ENCODE data around the gene DMGDH.

The DMGDH gene

DNA sequence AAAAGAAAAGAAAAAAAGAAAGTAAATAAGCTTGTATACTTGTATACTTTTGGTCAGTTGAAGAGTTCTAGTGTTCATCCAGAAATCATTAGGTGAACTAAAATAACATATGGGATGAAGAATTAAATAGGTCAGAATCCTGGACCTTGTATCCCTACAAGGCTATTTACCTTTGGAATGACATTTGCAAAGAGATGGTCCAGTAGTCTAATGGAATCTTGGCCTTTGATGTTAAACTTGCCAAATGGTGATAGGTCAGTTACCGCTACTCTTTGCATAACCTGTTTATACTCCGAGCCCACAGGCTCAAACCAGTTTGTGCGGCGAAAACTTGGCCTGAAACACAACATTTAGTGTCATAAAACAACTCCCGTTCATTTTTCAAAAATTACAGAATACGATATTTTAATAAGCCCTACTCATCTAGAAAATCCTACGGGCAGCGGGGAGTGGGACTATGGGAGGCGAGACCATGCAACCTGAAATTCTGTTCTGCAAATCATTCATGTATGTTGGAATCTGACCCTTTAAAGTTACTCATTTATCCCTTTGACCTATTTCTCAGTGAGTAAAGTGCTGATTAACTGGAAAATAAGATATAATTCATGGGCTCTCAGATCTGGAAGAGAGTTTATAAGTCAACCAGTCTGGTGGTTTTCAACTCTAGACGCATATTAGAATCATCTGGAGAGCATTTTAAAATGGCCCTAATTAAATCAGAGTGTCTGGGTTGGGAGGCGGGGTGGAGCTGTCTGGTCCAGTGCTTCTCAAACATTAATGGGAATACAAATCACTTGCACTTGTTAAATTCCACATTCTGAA lies 38.6 kb downstream of the DMGDH start:
- no peak overlapping the region for H3K27ac ChIP-seq

DNA sequence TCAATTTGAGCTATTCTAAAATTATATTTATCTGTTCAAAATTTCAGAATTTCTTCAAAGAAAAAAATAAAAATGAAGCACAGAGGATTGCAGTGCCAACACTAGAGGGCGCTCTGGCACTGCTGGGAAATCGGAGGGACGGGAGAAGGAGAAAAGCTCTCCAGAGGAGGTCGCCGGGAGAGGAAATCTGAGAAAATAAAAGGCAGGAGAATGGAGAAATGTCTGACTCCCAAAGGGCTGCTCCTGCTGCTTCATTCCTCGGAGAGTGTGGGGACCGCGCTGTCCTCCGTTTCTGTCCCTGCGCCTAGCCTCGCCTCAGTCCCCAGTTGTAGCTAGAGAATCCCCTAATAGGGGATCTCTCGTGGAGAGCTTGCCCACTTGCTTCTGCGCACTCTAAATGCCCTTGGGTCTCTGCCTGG lies 44.4 kb downstream of the DMGDH start:
- H3K27ac ChIP-seq: no peak overlapping the region
- TF ChIP-seq, protein P1, sequence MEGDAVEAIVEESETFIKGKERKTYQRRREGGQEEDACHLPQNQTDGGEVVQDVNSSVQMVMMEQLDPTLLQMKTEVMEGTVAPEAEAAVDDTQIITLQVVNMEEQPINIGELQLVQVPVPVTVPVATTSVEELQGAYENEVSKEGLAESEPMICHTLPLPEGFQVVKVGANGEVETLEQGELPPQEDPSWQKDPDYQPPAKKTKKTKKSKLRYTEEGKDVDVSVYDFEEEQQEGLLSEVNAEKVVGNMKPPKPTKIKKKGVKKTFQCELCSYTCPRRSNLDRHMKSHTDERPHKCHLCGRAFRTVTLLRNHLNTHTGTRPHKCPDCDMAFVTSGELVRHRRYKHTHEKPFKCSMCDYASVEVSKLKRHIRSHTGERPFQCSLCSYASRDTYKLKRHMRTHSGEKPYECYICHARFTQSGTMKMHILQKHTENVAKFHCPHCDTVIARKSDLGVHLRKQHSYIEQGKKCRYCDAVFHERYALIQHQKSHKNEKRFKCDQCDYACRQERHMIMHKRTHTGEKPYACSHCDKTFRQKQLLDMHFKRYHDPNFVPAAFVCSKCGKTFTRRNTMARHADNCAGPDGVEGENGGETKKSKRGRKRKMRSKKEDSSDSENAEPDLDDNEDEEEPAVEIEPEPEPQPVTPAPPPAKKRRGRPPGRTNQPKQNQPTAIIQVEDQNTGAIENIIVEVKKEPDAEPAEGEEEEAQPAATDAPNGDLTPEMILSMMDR (IDR thresholded peaks at IDR 0.05): peak; percentile 99
- TF ChIP-seq ZFX (IDR thresholded peaks at IDR 0.05; ENCODE audit: borderline replicate concordance): no peak

More for the DNA sequence above, 38.6 kb downstream of the DMGDH start:
- TF ChIP-seq, protein P1 (IDR thresholded peaks at IDR 0.05): no peak
- TF ChIP-seq ZFX (IDR thresholded peaks at IDR 0.05; ENCODE audit: borderline replicate concordance): no peak

DNA sequence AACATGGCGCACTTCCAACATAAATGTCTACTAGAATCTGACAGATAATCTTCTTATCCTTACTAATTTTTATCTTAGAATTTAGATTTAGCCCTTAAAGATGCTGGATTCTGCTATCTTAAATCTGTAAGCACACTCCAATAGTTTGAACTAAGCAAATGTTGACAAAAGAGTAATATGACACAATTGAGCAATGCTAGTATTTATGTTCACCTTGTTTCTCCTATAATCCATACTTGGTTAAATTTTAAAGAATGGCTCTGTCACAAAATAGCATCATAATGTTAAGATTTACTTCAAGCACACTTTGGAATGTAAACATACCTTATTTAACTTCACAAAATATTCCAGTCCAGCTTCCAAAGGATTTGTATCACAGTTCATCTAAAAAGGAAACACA lies 45.5 kb downstream of the DMGDH start:
- H3K27ac ChIP-seq: no peak overlapping the region
- TF ChIP-seq ZFX (IDR thresholded peaks at IDR 0.05; ENCODE audit: borderline replicate concordance): no peak
- TF ChIP-seq, protein P1 (IDR thresholded peaks at IDR 0.05): no peak

DNA sequence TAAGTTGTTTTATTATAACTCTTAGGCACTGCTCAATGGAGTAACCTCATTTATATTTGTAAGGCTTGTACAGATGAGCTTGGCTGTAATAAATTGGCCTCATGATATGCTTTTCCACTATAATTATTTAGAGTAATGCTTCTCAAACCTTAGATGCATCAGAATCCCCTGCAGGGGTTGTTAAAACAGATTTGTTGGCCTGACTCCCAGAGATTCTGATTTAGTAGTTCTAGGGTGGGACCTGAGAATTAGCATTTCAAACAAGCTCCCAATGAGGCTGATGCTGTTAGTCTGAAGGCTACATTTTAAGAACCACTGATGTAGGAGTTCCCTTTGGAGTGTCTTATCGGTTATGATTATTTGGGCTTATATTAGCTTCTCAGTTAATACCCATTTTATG lies 46.1 kb downstream of the DMGDH start:
- no peak overlapping the region for H3K27ac ChIP-seq
- TF ChIP-seq ZFX (IDR thresholded peaks at IDR 0.05; ENCODE audit: borderline replicate concordance): no peak
- TF ChIP-seq, protein P1 (IDR thresholded peaks at IDR 0.05): no peak

DNA sequence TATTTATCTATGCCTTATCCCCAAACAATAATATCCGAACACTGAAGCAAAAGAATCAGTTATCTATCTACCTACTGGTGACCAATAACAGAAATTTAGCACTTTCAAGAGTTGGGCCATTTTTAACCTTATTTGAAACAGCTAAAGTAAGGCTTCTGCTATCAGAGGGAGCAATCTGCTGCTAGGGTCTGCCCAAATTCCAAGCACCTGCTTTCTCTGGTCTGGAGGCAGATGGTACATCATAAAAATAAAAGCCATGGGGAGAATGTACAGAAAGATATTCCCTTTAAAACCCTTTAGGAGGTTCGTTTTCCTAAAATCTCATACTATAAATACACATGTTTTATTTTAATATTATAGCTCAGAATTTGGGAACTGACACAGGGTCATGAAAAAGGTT lies 46.7 kb downstream of the DMGDH start:
- H3K27ac ChIP-seq: no peak overlapping the region
- no peak for TF ChIP-seq ZFX (IDR thresholded peaks at IDR 0.05; ENCODE audit: borderline replicate concordance)
- TF ChIP-seq, protein P1 (IDR thresholded peaks at IDR 0.05): no peak

DNA sequence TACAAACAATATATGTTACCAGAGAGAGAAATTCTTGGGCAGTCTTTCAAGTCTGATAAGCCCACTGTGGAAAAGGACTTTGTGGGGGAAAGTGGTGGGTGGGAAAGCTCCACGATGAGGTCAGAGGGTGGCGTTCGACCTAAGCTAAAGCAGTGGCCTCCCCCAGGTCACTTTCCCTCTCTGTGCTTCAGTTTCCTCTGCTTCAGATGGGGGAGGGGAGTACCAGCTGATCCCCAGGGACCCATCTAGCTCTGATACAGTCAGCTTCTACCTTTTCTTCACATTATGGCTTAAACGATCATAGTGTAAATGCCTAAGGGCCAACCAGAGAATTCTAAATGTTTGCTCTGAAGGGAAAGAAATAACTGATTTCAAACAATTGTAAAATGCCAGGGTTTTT lies 47.7 kb downstream of the DMGDH start:
- TF ChIP-seq, protein P1 (IDR thresholded peaks at IDR 0.05): no peak
- TF ChIP-seq ZFX (IDR thresholded peaks at IDR 0.05; ENCODE audit: borderline replicate concordance): no peak
- no peak overlapping the region for H3K27ac ChIP-seq

DNA sequence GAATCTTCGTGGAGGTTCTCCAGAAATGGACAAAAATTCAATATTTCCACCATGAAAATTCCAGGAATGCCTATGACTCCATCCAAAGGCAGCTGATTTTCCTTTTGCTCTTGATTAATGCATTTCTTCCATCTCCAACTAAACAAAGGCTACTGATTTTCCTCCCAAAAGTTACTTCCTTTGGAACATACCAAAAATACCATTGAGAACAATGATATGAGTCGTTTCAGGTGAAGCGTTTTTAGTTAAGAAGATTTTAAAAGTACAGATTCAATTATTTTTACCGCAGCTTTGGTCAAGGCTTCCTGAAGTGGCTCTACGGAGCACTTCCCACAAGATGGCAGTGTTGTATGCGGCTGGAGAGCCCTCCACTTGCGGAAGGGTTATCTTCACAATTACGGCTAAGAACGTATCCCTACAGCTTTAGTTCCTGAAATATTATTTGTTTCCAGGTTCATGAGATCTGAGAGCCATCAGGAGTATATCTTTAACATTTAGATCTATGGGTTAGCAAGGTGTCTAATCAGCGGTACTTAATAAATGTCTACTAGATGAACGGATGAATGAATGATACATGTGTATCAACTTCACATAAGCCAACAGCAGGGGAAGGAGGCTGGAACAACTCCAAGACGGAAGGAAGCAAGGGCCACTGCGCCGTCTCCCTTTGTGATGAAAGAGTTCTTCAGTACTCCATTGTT lies 48.5 kb downstream of the DMGDH start:
- TF ChIP-seq, protein P1 (IDR thresholded peaks at IDR 0.05): peak; percentile 94
- TF ChIP-seq ZFX (IDR thresholded peaks at IDR 0.05; ENCODE audit: borderline replicate concordance): no peak
- H3K27ac ChIP-seq: no peak overlapping the region
